Measurements from ENCODE around the gene SMG5. TPM values are rescaled to one million over a fixed set of nuclear protein-coding genes. Genes with fewer than 3 reads are reported as not detected.
"Not testable (repeated sequence)": the region's sequence is repeated elsewhere in the genome, so short reads cannot be mapped to it uniquely, and the experiment has no call there.

SMG5 gene, protein sequence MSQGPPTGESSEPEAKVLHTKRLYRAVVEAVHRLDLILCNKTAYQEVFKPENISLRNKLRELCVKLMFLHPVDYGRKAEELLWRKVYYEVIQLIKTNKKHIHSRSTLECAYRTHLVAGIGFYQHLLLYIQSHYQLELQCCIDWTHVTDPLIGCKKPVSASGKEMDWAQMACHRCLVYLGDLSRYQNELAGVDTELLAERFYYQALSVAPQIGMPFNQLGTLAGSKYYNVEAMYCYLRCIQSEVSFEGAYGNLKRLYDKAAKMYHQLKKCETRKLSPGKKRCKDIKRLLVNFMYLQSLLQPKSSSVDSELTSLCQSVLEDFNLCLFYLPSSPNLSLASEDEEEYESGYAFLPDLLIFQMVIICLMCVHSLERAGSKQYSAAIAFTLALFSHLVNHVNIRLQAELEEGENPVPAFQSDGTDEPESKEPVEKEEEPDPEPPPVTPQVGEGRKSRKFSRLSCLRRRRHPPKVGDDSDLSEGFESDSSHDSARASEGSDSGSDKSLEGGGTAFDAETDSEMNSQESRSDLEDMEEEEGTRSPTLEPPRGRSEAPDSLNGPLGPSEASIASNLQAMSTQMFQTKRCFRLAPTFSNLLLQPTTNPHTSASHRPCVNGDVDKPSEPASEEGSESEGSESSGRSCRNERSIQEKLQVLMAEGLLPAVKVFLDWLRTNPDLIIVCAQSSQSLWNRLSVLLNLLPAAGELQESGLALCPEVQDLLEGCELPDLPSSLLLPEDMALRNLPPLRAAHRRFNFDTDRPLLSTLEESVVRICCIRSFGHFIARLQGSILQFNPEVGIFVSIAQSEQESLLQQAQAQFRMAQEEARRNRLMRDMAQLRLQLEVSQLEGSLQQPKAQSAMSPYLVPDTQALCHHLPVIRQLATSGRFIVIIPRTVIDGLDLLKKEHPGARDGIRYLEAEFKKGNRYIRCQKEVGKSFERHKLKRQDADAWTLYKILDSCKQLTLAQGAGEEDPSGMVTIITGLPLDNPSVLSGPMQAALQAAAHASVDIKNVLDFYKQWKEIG
- 10 to 100 TPM; 40.9 to 59.5 (median 52.6) TPM for polyA plus RNA-seq (ENCODE audit: insufficient read depth in 1 of 5, insufficient read length in 5 of 5, low replicate concordance in 1 of 5)
- long read RNA-seq, donor 1, full-length matches to known transcripts = 4 of 4 reads
- long read RNA-seq, donor 1, partial matches to known transcripts = 0 of 4 reads
- long read RNA-seq, donor 1, other reads (novel, unspliced or antisense) = 0 of 4 reads
- long read RNA-seq, donor 2, full-length matches to known transcripts = 3 of 3 reads
- long read RNA-seq, donor 2, partial matches to known transcripts = 0 of 3 reads
- long read RNA-seq, donor 2, other reads (novel, unspliced or antisense) = 0 of 3 reads
- long read RNA-seq, donor 3, full-length matches to known transcripts = 1 of 1 reads
- long read RNA-seq, donor 3, partial matches to known transcripts = 0 of 1 reads
- long read RNA-seq, donor 3, other reads (novel, unspliced or antisense) = 0 of 1 reads
- long read RNA-seq, donor 4, full-length matches to known transcripts = 2 of 2 reads
- long read RNA-seq, donor 4, partial matches to known transcripts = 0 of 2 reads
- long read RNA-seq, donor 4, other reads (novel, unspliced or antisense) = 0 of 2 reads
- long read RNA-seq, donor 5, full-length matches to known transcripts = 2 of 8 reads
- long read RNA-seq, donor 5, partial matches to known transcripts = 6 of 8 reads
- long read RNA-seq, donor 5, other reads (novel, unspliced or antisense) = 0 of 8 reads
- long read RNA-seq, donor 6, partial matches to known transcripts = 0 of 2 reads
- long read RNA-seq, donor 6, other reads (novel, unspliced or antisense) = 0 of 2 reads
- long read RNA-seq, donor 7, partial matches to known transcripts = 0 of 2 reads
- long read RNA-seq, donor 7, other reads (novel, unspliced or antisense) = 0 of 2 reads
- long read RNA-seq, donor 8, full-length matches to known transcripts = 1 of 1 reads
- long read RNA-seq, donor 8, partial matches to known transcripts = 0 of 1 reads
- long read RNA-seq, donor 8, other reads (novel, unspliced or antisense) = 0 of 1 reads

DNA sequence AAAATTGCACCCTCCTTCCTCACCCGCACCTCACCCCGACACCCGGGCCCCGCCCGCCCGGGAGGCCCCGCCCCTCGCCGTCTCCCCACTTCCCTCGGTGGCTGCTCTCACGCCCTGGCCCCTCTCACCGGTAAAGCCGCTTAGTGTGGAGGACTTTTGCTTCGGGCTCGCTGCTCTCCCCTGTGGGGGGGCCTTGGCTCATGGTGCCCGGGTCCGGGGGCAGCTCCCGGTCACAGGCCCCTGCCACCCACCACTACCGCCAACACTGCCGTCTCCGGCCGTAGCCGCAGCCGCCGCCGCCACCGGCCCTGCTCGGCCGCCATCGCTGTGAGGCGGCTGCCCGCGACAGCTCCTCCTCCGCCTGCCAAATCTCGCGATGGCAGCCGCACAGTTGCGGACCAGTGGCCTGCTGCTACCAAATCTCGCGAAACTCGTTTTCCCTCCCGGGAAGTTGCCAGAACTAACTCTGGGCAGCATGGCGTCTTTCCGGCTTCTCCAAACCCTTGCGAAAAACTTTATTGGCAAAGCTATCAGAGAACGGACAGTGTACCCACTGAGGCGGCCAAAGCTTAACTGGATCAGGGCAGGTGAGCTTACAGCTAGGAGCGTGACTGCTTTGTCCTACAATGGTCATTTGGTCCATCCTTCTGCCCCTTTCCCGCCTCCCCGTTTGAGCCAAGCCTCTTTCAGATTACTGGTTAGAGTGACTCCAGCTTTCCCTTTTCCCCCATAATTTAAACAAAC, at the start of gene SMG5:
TSS of gene SMG5 (minus strand) at position 347 of the 744 bp plus-strand sequence. CDS start at position 202, 145 bp downstream.
- DNase-seq = peak; percentile 97 to 98

DNA sequence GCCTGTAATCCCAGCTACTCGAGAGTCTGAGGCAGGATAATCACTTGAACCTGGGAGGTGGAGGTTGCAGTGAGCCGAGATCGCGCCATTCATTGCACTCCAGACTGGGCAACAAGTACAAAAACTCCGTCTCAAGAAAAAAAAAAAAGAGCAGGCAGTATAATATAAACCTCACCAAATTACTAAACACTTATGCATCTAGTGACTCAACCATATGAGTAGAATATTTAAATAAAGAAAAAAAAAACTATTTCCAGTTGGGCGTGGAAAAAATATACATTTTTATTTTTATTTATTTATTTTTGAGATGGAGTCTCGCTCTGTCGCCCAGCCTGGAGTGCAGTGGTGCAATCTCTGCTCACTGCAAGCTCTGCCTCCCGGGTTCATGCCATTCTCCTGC, 40.6 kb upstream of the SMG5 start:
- DNase-seq = not testable (repeated sequence)

DNA sequence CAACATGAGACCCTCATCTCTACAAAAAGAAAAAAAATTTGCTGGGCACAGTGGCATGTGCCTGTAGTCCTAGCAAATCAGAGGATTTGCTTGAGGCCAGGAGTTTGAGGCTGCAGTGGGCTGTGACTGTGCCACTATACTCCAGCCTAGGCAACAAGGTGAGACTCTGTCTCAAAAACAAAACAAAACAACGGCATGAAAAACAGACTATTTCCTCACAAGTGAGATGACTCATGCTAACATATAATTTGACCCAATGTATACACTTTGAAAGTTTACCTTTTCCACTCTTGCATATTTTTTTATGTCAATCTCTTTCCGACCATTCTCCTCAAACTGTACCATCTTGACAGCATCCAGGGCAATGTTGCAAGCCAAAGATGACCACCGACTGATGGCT, 37.9 kb upstream of the SMG5 start:
- DNase-seq = no peak

DNA sequence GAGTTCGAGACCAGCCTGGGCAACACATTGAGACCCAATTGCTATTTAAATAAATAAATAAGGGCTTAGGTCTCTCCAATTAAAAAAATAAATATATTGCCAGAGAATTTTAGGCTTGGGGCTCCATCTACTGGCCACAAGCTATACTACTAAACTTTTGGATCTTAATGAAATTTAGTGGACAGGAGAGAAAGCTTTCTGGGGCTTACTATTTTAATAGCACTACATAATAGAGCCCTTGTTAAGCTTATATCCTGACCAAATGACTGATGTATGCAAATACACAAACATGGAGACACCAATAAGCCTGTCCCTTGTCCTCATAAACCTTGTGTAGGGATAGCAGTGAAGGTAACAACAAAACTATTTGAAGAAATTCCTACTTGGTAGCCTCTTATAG, 37.0 kb upstream of the SMG5 start:
- no peak for DNase-seq

- no peak for DNase-seq
These were observed 34.3 kb upstream of the SMG5 start for GRCh38 chr1:156316909-156317308.

- DNase-seq = no peak
These were observed 28.3 kb upstream of the SMG5 start for GRCh38 chr1:156310962-156311361.

DNA sequence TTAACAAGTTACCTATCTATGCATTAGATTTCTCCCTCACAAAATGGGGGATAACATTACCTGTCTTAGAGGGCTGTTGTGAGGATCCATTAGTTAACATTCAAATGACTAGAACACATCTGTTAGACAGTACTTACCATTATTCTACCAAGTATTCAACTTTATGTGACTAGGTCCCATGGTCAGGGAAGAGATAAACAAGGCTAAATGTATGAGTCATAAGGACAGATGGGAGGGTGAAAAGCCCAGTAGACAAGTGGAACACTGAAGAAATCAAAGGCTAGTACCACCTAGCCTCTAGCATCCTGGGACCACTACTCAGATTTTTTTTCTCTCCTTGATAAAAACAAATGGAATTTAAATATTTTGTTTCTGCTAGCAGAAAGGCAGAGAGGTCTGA, 25.5 kb upstream of the SMG5 start:
- no peak for DNase-seq

GRCh38 chr1:156305215-156305614, 22.6 kb upstream of the SMG5 start:
- no peak for DNase-seq

DNA sequence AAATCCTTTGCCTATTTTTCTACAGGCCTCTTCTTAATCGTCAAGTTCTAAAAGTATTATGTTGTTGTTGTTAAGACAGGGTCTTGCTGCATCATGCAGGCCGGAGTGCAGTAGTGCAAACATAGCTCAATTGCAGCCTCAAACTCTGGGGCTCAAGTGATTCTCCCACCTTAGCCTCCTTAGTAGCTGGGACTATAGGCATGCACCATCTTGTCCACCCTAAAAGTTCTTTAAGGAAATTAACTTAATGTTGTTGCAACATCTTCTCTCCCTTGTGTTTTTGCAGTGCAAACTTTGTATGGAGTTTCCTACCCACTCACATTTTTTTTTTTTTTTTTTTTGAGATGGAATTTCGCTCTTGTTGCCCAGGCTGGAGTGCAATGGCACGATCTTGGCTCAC, 20.6 kb upstream of the SMG5 start:
- DNase-seq = no peak

GRCh38 chr1:156298852-156299357, 16.3 kb upstream of the SMG5 start, which contains the start of gene VHLL:
Gene VHLL, minus strand, starts transcription at chr1:156299307. Its CDS starts 118 bp downstream, at chr1:156299189.
- DNase-seq = no peak

GRCh38 chr1:156295391-156295947, 12.8 kb upstream of the SMG5 start, which contains the start of gene GLMP:
Gene GLMP, minus strand, starts transcription at chr1:156295679. Its CDS starts 34 bp downstream, at chr1:156295645.
- peak; percentile 58 to 74 for DNase-seq

DNA sequence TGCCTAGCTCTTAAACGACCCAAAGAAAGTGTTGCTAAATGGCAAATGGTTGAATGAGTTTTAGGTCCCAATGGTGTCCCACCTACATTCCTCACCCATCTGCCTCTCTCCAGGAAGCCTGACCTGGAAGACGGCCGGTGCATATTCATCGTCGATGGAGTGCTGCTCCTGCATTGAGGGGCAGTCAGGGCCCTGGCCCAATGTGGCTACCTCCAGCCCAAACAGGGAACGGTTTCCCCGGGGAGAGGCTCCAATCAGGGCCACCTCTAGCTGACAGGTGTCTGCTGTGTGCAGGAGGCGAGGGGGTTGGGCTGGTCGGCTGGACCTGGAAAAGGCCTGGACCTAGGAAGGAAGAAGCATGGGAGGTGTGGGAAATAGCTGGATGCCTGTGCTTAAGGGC, 11.3 kb upstream of the SMG5 start:
- no peak for DNase-seq

DNA sequence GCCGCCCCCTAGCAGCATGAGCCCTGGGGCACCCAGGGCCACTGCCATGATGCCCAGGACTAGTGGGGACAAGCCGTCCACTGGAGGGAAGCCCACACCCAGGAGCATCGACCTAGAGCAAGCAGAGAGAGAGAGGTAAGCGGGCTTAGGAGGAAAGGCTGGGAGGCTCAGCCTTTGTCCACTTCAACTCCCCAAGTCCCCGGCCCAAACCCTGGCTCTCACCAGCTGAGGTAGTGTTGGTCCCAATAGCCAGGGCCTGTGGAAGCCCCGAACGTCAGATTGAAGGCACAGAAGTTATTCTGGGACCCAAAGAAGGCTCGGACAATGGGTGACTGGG, 10.4 kb upstream of the SMG5 start:
- DNase-seq = no peak

- DNase-seq = peak; percentile 63 to 71
These were observed 8.8 kb upstream of the SMG5 start for GRCh38 chr1:156291226-156292061.

- DNase-seq = no peak
These were observed 7.2 kb upstream of the SMG5 start for GRCh38 chr1:156289857-156290256.

- DNase-seq = no peak
These were observed 3.4 kb upstream of the SMG5 start for GRCh38 chr1:156286061-156286460.

GRCh38 chr1:156285437-156285836, 2.8 kb upstream of the SMG5 start:
- DNase-seq = no peak

GRCh38 chr1:156284757-156285156, 2.1 kb upstream of the SMG5 start:
- no peak for DNase-seq
